Gastrocnemius medialis (tissue), 4 donors: ENCODE data around the gene ZC3H18.

Source experiments
- POLR2A ChIP-seq, 2 donors: fragments of 450-650 bp; IDR thresholded peaks; one replicate each; pipeline ENCODE4 v1.6.1; 2017; ENCODE audit warnings: antibody characterized with exemption in 2 of 2, mild to moderate bottlenecking in 2 of 2, moderate library complexity in 2 of 2
- TF ChIP-seq, protein P1 (sequence below), 5 experiments: fragments of 450-650 bp in 3 of 5; fragments of 200-600 bp in 2 of 5; sonication (generic) in 2 of 5; IDR thresholded peaks in 4 of 5; conservative IDR thresholded peaks in 1 of 5; 1 replicate in 4 of 5; 2 replicates in 1 of 5; pipeline ENCODE4 v1.5.1; 2016 to 2019; ENCODE audit warnings: antibody characterized with exemption in 5 of 5, mild to moderate bottlenecking in 3 of 5, moderate library complexity in 3 of 5

DNA sequence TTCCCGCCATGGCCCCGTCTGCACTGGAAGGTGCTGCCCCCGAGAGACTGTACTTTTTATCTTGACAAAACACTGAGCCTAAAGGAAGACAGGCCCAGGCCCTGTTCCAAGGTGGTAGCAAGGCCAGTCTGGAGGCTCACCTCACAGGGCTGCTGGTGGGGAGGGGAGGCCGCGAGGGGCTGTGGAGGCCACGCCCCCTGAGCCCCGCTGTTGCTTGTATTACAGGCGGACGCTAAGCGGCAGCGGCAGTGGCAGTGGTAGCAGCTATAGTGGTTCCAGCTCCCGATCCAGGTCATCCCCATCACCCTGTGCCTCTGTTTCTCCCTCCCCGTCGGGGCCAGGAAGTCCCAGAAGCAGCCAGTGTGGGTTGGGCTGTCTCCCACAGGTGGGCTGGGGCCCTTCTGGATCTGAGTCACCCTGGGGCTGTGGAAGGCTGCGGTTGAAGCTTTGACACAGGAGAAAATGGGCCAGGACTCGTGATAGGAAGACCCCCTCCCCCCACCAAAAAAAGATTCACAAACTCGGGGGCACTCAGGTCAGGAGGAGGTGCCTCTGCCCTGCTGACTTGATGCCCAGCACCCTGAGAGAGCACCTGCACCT, 54.9 kb downstream of the ZC3H18 start:
- TF ChIP-seq, protein P1, sequence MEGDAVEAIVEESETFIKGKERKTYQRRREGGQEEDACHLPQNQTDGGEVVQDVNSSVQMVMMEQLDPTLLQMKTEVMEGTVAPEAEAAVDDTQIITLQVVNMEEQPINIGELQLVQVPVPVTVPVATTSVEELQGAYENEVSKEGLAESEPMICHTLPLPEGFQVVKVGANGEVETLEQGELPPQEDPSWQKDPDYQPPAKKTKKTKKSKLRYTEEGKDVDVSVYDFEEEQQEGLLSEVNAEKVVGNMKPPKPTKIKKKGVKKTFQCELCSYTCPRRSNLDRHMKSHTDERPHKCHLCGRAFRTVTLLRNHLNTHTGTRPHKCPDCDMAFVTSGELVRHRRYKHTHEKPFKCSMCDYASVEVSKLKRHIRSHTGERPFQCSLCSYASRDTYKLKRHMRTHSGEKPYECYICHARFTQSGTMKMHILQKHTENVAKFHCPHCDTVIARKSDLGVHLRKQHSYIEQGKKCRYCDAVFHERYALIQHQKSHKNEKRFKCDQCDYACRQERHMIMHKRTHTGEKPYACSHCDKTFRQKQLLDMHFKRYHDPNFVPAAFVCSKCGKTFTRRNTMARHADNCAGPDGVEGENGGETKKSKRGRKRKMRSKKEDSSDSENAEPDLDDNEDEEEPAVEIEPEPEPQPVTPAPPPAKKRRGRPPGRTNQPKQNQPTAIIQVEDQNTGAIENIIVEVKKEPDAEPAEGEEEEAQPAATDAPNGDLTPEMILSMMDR (IDR thresholded peaks at IDR 0.05 in 4 of 5, conservative IDR thresholded peaks at IDR 0.05 in 1 of 5): no peak
- TF ChIP-seq POLR2A (IDR thresholded peaks at IDR 0.05): no peak
